Stimulated activated CD4-positive, alpha-beta T cell treated with anti-CD3 and anti-CD28 coated beads, Interleukin-15, amount 100 ng/mL, for 24 hours (primary cell): ENCODE results near the gene ARHGAP10.

ENCODE experiments used
- DNase-seq: peaks from one replicate; pipeline ENCODE4 v3.0.0-alpha.2; 2020

Gene ARHGAP10

GRCh38 chr4:148006001-148006400 is 274.1 kb downstream of the ARHGAP10 start:
- DNase-seq: no peak

DNA sequence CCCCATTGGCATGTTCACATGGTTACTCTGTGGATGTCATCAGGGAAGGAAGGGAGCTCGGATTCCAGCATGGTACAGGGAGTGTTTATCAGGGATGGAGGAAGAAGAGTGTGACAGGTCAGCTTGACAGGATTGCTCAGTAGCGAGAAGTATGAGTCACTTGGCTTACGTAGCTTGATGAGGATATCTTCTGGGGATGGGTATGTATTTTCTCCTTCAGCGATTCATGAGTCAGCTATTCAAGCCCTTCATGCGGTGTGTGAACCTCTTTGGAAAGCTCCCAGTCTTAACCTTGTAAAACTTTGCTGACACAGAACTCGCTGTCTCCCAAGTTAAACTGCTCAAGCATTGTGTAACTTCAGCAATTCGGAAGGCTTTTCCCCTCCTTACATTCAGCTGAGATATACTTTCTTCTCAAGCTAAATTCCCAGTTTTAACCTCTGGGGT is 275.4 kb downstream of the ARHGAP10 start:
- DNase-seq: no peak

DNA sequence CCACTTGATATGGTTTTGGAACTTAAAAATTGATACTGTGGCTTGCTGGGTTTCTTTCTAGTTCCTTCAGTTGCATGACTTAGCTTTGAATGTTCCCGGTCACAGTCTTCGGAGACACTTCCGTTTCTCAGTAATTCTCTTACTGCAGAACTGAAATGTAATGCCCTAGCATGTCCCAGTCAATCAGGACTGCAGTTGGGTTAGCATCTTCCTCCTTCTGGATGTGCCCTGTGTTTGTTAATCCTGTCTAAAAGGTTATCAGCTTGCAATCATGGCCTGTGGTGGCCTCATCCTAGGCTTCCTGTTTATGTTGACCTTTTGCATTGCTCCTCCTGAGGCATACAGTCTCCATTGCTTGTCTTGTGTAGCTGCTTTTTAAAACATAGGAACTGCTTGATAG is 275.9 kb downstream of the ARHGAP10 start:
- DNase-seq: no peak

- DNase-seq: no peak
Observed at GRCh38 chr4:148015058-148015457, 283.2 kb downstream of the ARHGAP10 start.

GRCh38 chr4:148015468-148015867 is 283.6 kb downstream of the ARHGAP10 start:
- DNase-seq: no peak

- no peak for DNase-seq
Observed at GRCh38 chr4:148016063-148016637, 284.3 kb downstream of the ARHGAP10 start.

DNA sequence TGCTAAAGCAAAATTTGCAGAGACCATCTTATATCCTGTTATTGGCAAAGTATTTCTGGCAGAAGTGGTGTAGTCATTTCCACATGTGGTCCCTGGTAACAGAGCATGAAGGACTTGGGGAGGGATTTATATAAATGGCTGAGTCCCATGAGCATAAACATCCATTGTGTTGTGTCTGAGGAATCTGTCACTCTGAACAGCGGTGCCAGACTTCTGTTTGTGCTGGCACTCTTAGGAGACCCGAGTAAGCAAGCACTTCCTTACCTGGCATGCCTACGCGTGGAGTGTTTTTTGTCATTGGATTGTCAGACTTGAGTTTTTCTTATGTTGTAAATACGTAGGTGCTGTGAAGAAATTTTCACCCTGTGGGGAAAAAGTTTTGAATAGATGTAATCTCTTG is 285.9 kb downstream of the ARHGAP10 start:
- DNase-seq: no peak

DNA sequence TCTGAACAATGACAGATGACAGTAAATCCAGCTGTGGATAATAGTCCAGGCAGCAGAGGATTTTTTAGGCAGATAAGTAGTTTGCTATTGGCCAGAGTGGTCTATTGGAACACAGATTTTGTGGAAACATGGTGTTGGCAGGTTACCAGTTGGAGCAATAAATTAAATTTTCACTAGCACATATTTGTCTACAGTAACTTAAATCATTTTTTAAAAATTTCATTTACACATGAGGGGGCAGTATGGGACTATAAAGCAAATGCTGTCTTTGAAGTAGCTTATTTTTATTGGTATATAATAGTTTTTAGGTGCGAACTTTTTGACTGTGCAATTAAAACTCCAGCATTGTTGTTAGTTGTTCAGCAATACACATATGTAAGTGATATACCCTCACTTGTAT is 289.8 kb downstream of the ARHGAP10 start:
- DNase-seq: no peak

GRCh38 chr4:148022975-148023374 is 291.1 kb downstream of the ARHGAP10 start:
- no peak for DNase-seq

DNA sequence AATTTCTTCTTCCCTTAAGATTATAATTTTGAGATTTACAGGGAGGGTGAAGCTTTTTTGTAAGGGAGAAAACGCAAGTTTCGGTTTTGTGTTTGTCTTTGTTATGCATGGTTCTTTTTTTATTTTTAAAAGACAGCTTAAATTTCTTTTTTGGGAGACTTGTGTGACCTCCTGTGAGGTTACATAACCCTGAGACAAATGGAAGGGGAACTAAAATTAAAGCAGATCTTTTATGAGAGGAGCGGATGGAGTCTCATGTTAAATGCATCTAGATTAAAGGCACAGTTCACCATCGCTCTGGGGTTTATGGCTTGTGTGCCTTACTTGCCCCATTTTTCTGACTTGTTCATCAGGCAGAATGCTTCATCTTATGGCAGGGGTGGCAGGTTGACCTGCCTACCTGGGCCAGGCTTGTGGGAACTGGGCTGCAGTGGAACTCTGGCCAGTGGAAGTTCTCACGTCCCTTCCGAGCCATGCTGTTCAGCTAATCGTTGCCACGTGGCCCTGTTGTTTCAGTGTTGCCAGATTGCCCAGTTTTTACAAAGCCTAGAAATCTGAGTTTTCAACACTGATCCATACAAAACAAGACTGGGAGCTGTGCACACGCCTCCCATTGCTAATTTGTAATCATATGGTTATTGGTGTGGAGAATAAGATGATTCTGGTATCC is 291.8 kb downstream of the ARHGAP10 start:
- no peak for DNase-seq

- no peak for DNase-seq
Observed at GRCh38 chr4:148025981-148026380, 294.1 kb downstream of the ARHGAP10 start.

GRCh38 chr4:148027201-148027600 is 295.3 kb downstream of the ARHGAP10 start:
- DNase-seq: no peak

DNA sequence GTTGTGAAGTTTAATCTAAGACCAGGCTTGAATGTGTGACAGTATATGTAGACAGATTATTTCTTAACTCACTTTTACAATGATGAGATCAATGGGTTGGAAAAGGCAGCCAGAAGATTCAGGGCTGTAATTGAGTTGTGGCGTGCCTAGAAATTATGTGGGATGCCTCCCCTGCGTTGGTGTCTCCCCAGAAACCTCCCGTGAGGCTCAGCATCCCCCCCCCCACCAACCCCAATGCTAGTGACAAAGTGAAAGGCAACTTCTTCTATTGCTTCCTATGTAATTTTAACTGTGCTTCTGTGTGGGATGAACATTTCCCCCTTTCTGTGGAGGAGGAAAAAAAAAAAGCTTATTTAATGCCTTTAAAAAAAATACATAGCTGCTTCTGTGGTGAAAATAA is 297.9 kb downstream of the ARHGAP10 start:
- DNase-seq: no peak

GRCh38 chr4:148030193-148030873 is 298.4 kb downstream of the ARHGAP10 start:
- no peak for DNase-seq

- DNase-seq: no peak
Observed at GRCh38 chr4:148034813-148035212, 302.9 kb downstream of the ARHGAP10 start.

GRCh38 chr4:148041606-148042329 is 309.9 kb downstream of the ARHGAP10 start:
- DNase-seq: no peak

GRCh38 chr4:148044089-148044911 is 312.4 kb downstream of the ARHGAP10 start:
- DNase-seq: no peak

DNA sequence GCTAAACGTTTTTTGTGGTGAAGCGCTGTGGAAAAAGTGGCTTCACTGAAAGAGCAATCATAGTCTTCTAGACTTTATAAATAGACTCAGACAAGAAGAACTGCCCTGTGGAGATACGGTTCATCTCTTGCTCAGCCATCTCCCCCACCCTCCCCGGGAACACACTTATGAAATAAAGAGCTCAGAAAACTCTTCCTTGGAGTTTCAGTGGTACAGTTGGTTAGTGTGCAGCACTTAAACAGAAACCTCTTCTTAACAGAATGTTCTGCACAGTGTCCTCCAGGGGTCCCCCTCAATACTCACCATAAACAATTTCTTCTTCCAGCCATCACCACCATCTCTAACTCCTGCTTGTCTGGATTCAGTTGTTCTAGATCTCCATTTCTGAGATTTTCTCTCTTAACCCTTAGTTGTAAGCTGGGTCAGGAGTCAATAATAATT is 313.0 kb downstream of the ARHGAP10 start:
- DNase-seq: no peak

- no peak for DNase-seq
Observed at GRCh38 chr4:148048598-148048997, 316.7 kb downstream of the ARHGAP10 start.

DNA sequence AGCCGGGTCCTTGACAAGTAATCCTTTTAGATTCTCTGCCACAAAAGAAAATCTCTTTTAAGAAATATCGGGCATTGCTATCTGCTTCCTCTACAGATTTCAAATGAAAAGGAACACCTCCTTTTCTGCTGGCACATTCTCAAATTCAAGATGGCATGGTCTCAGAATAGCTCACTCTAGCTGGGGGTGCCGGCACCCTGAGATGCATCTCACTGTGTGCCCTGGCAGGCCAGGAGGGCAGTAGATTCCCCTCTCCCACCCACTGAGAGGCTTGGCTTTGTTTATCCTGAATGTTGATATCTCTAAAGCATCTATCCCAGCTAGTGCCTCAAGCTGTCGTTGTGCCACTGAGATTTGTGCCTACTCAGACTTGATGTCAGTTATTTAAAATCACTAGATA is 319.5 kb downstream of the ARHGAP10 start:
- DNase-seq: no peak

DNA sequence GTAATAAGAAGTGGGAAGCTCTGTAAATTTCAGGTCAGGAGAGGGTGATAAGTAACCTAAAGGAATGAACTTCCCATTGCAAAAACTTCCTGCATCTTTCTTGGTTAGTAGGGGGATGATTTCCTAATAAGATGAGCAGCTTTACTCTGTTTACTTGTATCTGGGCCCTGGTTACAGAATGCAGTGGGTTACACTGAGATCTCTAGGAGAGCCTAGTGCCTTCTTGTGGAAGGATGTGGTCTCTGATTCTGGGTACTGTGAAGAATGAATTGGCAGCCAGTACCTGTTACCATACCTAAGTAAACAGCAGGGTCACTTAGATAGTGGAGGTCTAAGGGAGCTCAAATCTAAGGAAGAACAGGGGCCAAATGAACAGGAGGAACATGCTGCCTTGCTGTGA is 320.6 kb downstream of the ARHGAP10 start:
- no peak for DNase-seq

- no peak for DNase-seq
Observed at GRCh38 chr4:148053298-148054003, 321.6 kb downstream of the ARHGAP10 start.
